Hepatocyte (in vitro differentiated cells): ENCODE data around the gene SPRR2F.

Source experiments
- EZH2 ChIP-seq: fragments of 200-600 bp; sonication (generic); IDR thresholded peaks from 2 replicates; pipeline ENCODE4 v1.6.1; 2016; ENCODE audit warnings: antibody characterized with exemption, mild to moderate bottlenecking, borderline replicate concordance
- TF ChIP-seq, protein P1 (sequence below): fragments of 200-600 bp; sonication (generic); IDR thresholded peaks from 2 replicates; pipeline ENCODE4 v1.5.1; 2016; ENCODE audit warnings: antibody characterized with exemption, mild to moderate bottlenecking; ENCODE audit not compliant: poor library complexity

DNA sequence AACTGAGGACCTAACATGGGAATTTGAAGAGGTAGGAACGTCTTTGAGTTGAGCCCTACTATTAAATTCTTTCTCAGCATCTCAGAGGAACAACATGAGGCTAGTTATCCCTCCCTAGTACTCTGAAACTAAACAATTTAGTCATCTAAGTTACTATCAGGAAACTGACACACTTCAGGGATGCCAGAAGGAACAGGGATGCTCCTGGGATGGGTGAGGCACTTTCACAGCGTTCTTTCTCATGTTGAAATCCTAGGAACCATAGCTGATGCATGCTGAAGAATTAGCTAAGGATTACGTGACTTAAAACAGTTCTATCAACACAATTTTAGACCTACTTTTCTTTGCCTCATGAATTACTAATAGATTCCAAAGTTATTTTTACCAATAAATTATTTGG lies 39.2 kb upstream of the SPRR2F start:
- TF ChIP-seq, protein P1, sequence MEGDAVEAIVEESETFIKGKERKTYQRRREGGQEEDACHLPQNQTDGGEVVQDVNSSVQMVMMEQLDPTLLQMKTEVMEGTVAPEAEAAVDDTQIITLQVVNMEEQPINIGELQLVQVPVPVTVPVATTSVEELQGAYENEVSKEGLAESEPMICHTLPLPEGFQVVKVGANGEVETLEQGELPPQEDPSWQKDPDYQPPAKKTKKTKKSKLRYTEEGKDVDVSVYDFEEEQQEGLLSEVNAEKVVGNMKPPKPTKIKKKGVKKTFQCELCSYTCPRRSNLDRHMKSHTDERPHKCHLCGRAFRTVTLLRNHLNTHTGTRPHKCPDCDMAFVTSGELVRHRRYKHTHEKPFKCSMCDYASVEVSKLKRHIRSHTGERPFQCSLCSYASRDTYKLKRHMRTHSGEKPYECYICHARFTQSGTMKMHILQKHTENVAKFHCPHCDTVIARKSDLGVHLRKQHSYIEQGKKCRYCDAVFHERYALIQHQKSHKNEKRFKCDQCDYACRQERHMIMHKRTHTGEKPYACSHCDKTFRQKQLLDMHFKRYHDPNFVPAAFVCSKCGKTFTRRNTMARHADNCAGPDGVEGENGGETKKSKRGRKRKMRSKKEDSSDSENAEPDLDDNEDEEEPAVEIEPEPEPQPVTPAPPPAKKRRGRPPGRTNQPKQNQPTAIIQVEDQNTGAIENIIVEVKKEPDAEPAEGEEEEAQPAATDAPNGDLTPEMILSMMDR, result no peak
- TF ChIP-seq EZH2, result no peak
